Measurements from ENCODE around the gene GNAS-AS1.

- TF ChIP-seq CTCF (IDR thresholded peaks at IDR 0.05) (no peak), EZH2 (IDR thresholded peaks at IDR 0.05; ENCODE audit: borderline replicate concordance, insufficient read depth, low read depth, low read length, poor library complexity, severe bottlenecking) (no peak)
These were observed 48.6 kb downstream of the GNAS-AS1 start for GRCh38 chr20:58802061-58802460.

Data from B cell (primary cell).